Epithelial cell of alveolus of lung (primary cell): Measurements from ENCODE around the gene DTYMK. TPM values are rescaled to one million over a fixed set of nuclear protein-coding genes. Genes with fewer than 3 reads are reported as not detected.

ENCODE experiments used
- total RNA-seq: library from RNA; depleted of rRNA; stranded (reverse); fragments of >200 nt; gene quantifications from 2 replicates; pipeline ENCODE4 v1.2.1, GENCODE V29; 2015

Gene DTYMK
- 24.0 and 66.8 TPM in 2 replicates for total RNA-seq

GRCh38 chr2:241686650-241687425, at the start of gene DTYMK:
Gene DTYMK (minus strand): TSS chr2:241686815. CDS start chr2:241686783, 32 bp downstream.

DNA sequence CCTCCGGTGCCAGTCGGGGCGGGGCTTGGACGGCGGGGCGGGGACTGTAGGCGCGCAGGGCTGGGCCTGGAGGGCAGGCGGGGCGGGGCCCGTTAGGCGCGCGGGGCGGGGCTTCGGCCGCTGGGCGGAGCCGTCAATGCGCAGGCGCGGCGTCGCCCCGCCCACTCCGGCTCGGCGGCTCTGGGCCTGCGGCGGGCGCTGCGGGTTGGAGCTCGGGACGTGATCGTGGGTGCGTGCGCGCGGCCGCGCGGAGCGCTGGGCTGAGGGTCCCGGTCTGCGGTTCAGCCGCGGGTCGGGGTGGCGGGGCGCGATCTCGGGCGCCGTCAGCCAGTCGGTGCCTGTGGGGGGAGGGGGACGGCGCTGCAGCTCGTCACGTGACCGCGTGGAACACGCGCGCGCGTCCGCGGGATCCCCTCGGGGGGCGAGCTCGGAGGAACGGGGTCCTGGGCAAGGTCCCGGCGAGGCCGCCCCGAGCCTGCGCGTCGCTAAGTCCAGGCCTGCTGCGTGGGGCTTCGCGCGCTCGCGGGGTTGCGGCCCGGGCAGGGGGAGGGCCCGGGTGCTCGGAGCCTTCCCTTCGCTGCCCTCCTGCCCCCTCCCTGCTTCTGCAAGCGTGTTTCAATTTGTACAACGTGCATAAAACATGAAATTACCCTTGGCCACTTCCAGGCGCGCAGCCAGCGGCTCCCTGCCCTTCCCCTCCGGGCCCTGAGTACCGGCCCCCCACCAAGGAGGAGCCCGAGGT, 48.0 kb upstream of the DTYMK start, which contains the start of gene D2HGDH:
Gene D2HGDH, plus strand, starts transcription at position 164 of the 742 bp plus-strand sequence. CDS start 595 bp downstream, outside the sequence.

DNA sequence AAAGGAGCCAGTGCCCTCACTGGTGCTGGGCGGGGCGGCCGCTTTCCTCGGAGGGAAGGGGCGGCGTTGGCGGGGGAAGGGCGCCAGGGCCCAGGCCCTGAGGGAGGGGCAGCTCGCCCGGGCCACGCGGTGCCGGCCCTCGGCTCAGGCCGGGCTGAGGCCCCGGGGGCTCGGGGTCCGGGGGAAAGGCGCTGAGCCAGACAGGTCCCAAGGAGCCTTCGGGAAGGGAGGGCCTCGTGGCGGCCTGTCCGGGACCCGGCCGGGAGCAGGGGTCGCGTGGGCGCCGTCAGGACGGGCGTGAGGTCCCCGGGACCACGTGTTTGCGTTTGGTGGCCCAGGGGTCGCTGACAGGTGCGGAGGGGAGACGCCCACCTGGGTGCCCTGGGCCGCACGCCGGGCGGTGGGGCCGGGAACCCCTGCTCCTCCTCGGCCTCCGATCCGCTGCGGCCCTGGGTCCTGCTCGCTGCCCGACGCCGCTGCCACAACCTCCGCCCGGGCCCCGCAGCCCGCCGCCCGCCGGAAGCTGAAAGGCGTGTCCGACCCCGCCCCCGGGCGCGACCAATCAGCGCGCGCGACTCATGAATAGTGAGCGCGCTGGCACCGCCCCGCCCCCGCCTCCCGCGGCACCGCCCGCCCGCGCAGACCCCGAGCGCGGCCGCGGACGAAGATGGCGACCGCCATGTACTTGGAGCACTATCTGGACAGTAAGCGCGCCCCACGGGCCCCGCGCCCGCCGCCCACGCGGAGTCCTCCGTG, 15.0 kb upstream of the DTYMK start, which contains the start of gene ING5:
Gene ING5, plus strand, starts transcription at position 641 of the 756 bp plus-strand sequence. Its CDS starts 27 bp downstream, at position 668.

DNA sequence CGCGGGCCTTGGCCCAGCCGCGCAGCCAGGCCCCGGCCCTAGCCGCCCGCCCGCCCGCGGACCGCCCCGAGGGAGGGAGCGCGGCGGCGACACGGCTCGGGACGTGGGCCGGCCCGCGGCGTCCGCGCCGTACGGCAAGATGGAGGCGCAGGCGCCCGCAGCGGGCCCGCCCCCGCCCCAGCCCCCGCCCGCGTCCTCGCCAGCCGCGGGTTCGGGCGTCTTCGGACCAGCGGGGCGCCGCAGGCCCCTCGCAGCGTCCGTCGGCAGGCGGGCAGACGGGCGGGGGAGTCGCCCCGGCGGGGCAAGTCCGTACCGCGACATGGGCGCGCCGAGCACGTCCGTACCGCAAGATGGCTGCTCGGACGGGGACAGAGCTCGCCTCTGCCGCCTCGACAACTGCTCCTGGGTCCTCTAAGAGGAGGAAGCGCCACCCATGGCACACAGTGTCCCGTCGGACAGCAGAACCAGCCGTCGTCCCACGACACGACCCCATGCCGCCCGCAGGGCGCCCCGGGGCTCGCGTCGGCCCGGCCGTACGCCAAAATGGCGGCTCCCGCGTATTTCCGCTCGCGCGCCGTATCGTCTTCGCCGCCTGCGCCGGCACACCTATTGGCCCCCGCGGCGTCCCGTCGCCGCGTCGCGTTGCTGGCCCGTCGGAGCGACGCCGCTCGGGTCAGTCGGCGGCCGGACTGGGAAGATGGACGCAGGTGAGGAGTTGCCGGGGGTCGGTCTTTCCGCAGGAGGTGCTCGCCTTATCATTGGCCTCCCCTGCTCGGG, 49.4 kb downstream of the DTYMK start, which contains the start of the genes ATG4B and THAP4:
Gene ATG4B, plus strand, starts transcription at position 676 of the 777 bp plus-strand sequence. Its CDS starts 22 bp downstream, at position 698.
Gene THAP4, minus strand, starts transcription at position 141 of the 777 bp plus-strand sequence. CDS start 141 bp downstream, outside the sequence.

Other genes with a start within 250 kb of the DTYMK start
- gene STK25, start 178.2 kb downstream of the DTYMK start, total RNA-seq, result 170 and 243 TPM in 2 replicates
- gene BOK, start 128.1 kb downstream of the DTYMK start, total RNA-seq, result 23.3 and 64.8 TPM in 2 replicates
- gene THAP4, start 49.7 kb downstream of the DTYMK start, total RNA-seq, result 46.8 and 68.2 TPM in 2 replicates
- 58.7 and 69.3 TPM in 2 replicates for gene ATG4B, start 49.1 kb downstream of the DTYMK start, total RNA-seq
- gene ING5, start 15.2 kb upstream of the DTYMK start, total RNA-seq, result 16.2 and 21.1 TPM in 2 replicates
- gene D2HGDH, start 47.8 kb upstream of the DTYMK start, total RNA-seq, result 11.4 and 17.1 TPM in 2 replicates
- gene GAL3ST2, start 90.0 kb upstream of the DTYMK start, total RNA-seq, result 0.64 TPM in 1 of 2 replicates, not detected in the other
- 0.08 TPM in 1 of 2 replicates, not detected in the other for gene NEU4, start 122.4 kb upstream of the DTYMK start, total RNA-seq
- not detected in 2 replicates for gene PDCD1, start 172.1 kb upstream of the DTYMK start, total RNA-seq
- gene RTP5, start 182.9 kb upstream of the DTYMK start, total RNA-seq, result not detected in 2 replicates